Spleen (tissue), 7 donors: ENCODE results near the gene HIGD1B.

ENCODE experiments used
- CTCF ChIP-seq, 11 experiments: fragments of 200-600 bp in 7 of 11; fragments of 450-650 bp in 4 of 11; sonication (generic) in 4 of 11; IDR thresholded peaks in 8 of 11; conservative IDR thresholded peaks in 3 of 11; 1 replicate in 7 of 11; 2 replicates in 4 of 11; pipeline versions ENCODE4 v1.4.0 to v1.8.0; 2016 to 2021; ENCODE audit warnings: antibody characterized with exemption in 11 of 11, inconsistent platforms in 4 of 11, mild to moderate bottlenecking in 1 of 11
- POLR2A ChIP-seq, 3 donors: fragments of 450-650 bp; IDR thresholded peaks; one replicate each; pipeline ENCODE4 v1.5.1; 2017; ENCODE audit warnings: antibody characterized with exemption in 3 of 3, mild to moderate bottlenecking in 1 of 3
- donor health status: DM: no; HTN: no; CAD: no; lungs with moderate emphysema.
- donor health status: DM: no; HTN: no; CAD: no.
- donor health status: DM: no; HTN: no; CAD: no.

GRCh38 chr17:44887016-44887415 is 39.3 kb downstream of the HIGD1B start:
- TF ChIP-seq POLR2A (IDR thresholded peaks at IDR 0.05) = no peak
- no peak for TF ChIP-seq CTCF (IDR thresholded peaks at IDR 0.05 in 8 of 11, conservative IDR thresholded peaks at IDR 0.05 in 3 of 11)
